Psoas muscle (tissue), 8 donors: Measurements from ENCODE around the gene SSMEM1. TPM values are rescaled to one million over a fixed set of nuclear protein-coding genes. Genes with fewer than 3 reads are reported as not detected.

Source experiments
- ATAC-seq, 4 donors: fragments of 200-7000 bp; cut with Tn5 transposase; one replicate each; pipeline ENCODE4 v1.9.1; 2020; ENCODE audit warnings: moderate library complexity in 3 of 4, mild to moderate bottlenecking in 2 of 4
- DNase-seq, 2 donors: peaks; one replicate each; pipeline ENCODE4 v3.0.0-alpha.2; 2020
- H3K27ac ChIP-seq: fragments of 200-600 bp; one replicate; pipeline ENCODE4 v1.8.0; 2022
- H3K27me3 ChIP-seq, 3 donors: fragments of 200-600 bp in 1 of 3; one replicate each; pipeline versions ENCODE4 v1.6.1 to v1.8.0; 2013 to 2022; ENCODE audit warnings: low read length in 2 of 3, mild to moderate bottlenecking in 2 of 3, moderate library complexity in 1 of 3; ENCODE audit not compliant: insufficient read depth in 3 of 3
- H3K36me3 ChIP-seq, 2 donors: fragments of 200-600 bp in 1 of 2; one replicate each; pipeline versions ENCODE4 v1.6.1 to v1.8.0; 2013 to 2022; ENCODE audit warnings: low read depth in 1 of 2, mild to moderate bottlenecking in 1 of 2, moderate library complexity in 1 of 2; ENCODE audit not compliant: insufficient read depth in 1 of 2
- H3K4me1 ChIP-seq: fragments of 200-600 bp; one replicate; pipeline ENCODE4 v1.8.0; 2022
- H3K4me3 ChIP-seq: fragments of 200-600 bp; one replicate; pipeline ENCODE4 v1.8.0; 2022; ENCODE audit warnings: mild to moderate bottlenecking
- H3K9me3 ChIP-seq: fragments of 200-600 bp; one replicate; pipeline ENCODE4 v1.8.0; 2022
- CTCF ChIP-seq: fragments of 200-600 bp; IDR thresholded peaks from one replicate; pipeline ENCODE4 v1.8.0; 2022; ENCODE audit warnings: antibody characterized with exemption
- WGBS, 3 donors: extraction: QIAGEN DNeasy Blood & Tissue Kit; methylation state at CpG; one replicate each; pipeline versions ENCODE4 v1.1.6 to v1.1.7; 2013; 5-methylcytosine and 5-hydroxymethylcytosine counted together
- intact Hi-C, 2 donors: fragments of 100-400 bp; cut with DNase I; formaldehyde crosslinking; loops; one replicate each; pipeline versions ENCODE4 v1.11.0 to v1.14.2; 2022
- polyA plus RNA-seq, 3 donors: library from polyadenylated mRNA; stranded (reverse); fragments of 200-250 nt; gene quantifications; one replicate each; pipeline ENCODE4 v1.2.3, GENCODE V29; 2013
- total RNA-seq, 4 donors: library from RNA; stranded (reverse); fragmentation: NEBNext Ultra II Directional in 2 of 4; extraction: Animal tissue kit (Norgen Biotek cat#: 25700) in 2 of 4; gene quantifications; one replicate each; pipeline versions ENCODE4 v1.2.1 to v1.2.4, GENCODE V29; 2021 to 2023
- donor health status: healthy with polysubstance abuse.
- donor health status: DM: no; HTN: no; CAD: no; lungs with moderate emphysema.
- donor health status: Bipolar disorder and iron deficiency.
- donor health status: healthy.
- donor health status: DM: yes; HTN: yes; CAD: no.
- donor health status: DM: no; HTN: no; CAD: no.
- donor health status: DM: no; HTN: no; CAD: no.
- donor health status: DM: yes; HTN: yes; CAD: no.

SSMEM1 gene
- total and polyA plus RNA-seq, 7 donors = not detected

DNA sequence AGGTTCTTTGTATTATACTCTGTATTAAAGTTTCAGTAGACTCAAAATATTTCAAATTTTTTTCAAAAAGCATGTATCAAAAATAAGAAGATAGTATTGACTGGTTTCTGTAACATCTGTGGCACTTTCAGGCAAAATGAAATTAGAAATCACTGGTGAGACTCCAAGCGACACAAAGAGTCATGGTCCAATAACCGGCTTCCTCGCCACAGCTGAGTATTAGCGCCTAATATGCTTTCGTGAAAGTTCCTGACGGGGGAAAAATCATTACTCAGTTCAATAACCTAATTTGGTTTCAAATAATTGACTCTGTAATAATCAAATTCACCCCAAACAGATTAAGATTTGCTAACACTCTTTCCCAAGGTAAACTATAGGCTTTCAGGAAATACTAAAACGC lies 15.9 kb upstream of the SSMEM1 start:
- WGBS, 3 donors = 97 to 98% (median 98%) methylated on average over 7 of the region's 7 CpGs
- DNase-seq (no peak), ATAC-seq (no peak)
- Histone ChIP-seq H3K27me3 (no peaks in the 10 kb centered on the region), H3K4me1 (no peaks in the 10 kb centered on the region), H3K4me3 (no peak overlapping the region), H3K27ac (no peak overlapping the region), H3K9me3 (no peaks in the 10 kb centered on the region), H3K36me3 (peaks cover 0 to 55% of the 10 kb centered on the region in 2 donors)
- intact Hi-C loops = no loop called here
- TF ChIP-seq CTCF = no peak

- Histone ChIP-seq H3K9me3 (no peaks in the 10 kb centered on the region), H3K4me3 (no peak overlapping the region), H3K36me3 (peaks cover 0 to 64% of the 10 kb centered on the region in 2 donors), H3K27me3 (no peaks in the 10 kb centered on the region), H3K27ac (no peak overlapping the region), H3K4me1 (no peaks in the 10 kb centered on the region)
- 95 to 99% (median 98%) methylated on average over 2 of the region's 2 CpGs for WGBS, 3 donors
- no peak for ATAC-seq
- intact Hi-C loops = no loop called here
- DNase-seq = no peak
- TF ChIP-seq CTCF = no peak
These were observed 12.3 kb upstream of the SSMEM1 start for GRCh38 chr7:130195396-130195795.

GRCh38 chr7:130196476-130196875 lies 11.2 kb upstream of the SSMEM1 start:
- DNase-seq (no peak), ATAC-seq (no peak)
- intact Hi-C loops = no loop called here
- Histone ChIP-seq H3K36me3 (peaks cover 0 to 66% of the 10 kb centered on the region in 2 donors), H3K9me3 (no peaks in the 10 kb centered on the region), H3K4me1 (no peaks in the 10 kb centered on the region), H3K27ac (no peak overlapping the region), H3K4me3 (no peak overlapping the region), H3K27me3 (no peaks in the 10 kb centered on the region)
- no peak for TF ChIP-seq CTCF
- WGBS, 3 donors = 75 to 92% (median 91%) methylated on average over 2 of the region's 2 CpGs

DNA sequence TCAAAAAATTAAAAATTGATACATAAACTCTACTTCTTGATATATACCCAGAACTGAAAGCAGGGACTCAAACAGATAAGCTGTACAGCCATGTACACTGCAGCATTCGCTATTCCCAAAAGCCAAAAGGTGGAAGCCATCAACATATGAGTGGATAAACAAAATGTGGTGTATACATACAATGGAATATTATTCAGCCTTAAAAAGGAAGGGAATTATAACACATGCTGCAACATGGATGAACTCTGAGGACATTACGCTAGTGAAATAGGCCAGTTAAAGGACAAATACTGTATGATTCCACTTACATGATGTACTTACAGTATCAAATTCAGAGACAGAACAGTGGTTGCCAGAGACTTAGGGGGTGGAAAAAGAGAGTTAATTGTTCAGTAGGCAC lies 10.6 kb upstream of the SSMEM1 start:
- peaks cover 0 to 66% of the 10 kb centered on the region in 2 donors for H3K36me3 ChIP-seq
- 50 to 74% (median 73%) methylated on average over 2 of the region's 2 CpGs for WGBS, 3 donors

More for the DNA sequence above, 10.6 kb upstream of the SSMEM1 start:
- H3K9me3 ChIP-seq = no peaks in the 10 kb centered on the region
- no peak for TF ChIP-seq CTCF
- no peak for DNase-seq
- no peaks in the 10 kb centered on the region for H3K27me3 ChIP-seq
- H3K4me3 ChIP-seq = no peak overlapping the region
- no peaks in the 10 kb centered on the region for H3K4me1 ChIP-seq
- H3K27ac ChIP-seq = no peak overlapping the region
- ATAC-seq = no peak
- intact Hi-C loops = no loop called here
